Keratinocyte (primary cell): ENCODE measurements around the gene NUDT1. TPM values are rescaled to one million over a fixed set of nuclear protein-coding genes. Genes with fewer than 3 reads are reported as not detected.

Experiments used
- DNase-seq: peaks from one replicate; pipeline ENCODE4 v3.0.0-alpha.2; 2011; ENCODE audit warnings: low read depth, missing footprints, low spot score
- FAIRE-seq: peaks from 2 replicates; lab custom pipeline; 2011; peaks lifted over from hg19 to GRCh38; lab: Jason Lieb, UNC
- H2AFZ ChIP-seq: 2 replicates; pipeline ENCODE4 v1.6.0; 2012; ENCODE audit warnings: low read length, control low read depth, inconsistent platforms; ENCODE audit not compliant: control insufficient read depth
- H3K27ac ChIP-seq: 2 replicates; pipeline ENCODE4 v1.5.1; 2011; ENCODE audit warnings: low read length; ENCODE audit not compliant: control insufficient read depth, insufficient read depth
- H3K27me3 ChIP-seq: 3 replicates; pipeline ENCODE4 v1.6.0; 2011; ENCODE audit warnings: low read length; ENCODE audit not compliant: control insufficient read depth, insufficient read depth; ENCODE audit errors: extremely low read depth
- H3K36me3 ChIP-seq, 2 experiments: 2 replicates in 1 of 2; 3 replicates in 1 of 2; pipeline ENCODE4 v1.5.1; 2011; ENCODE audit warnings: low read length in 2 of 2, mild to moderate bottlenecking in 1 of 2; ENCODE audit not compliant: control insufficient read depth in 2 of 2, insufficient read depth in 2 of 2; ENCODE audit errors: extremely low read depth in 1 of 2
- H3K4me1 ChIP-seq: 3 replicates; pipeline ENCODE4 v1.5.1; 2011; ENCODE audit warnings: low read length; ENCODE audit not compliant: control insufficient read depth, insufficient read depth; ENCODE audit errors: extremely low read depth
- H3K4me2 ChIP-seq: 3 replicates; pipeline ENCODE4 v1.6.0; 2011; ENCODE audit warnings: low read depth, low read length; ENCODE audit not compliant: control insufficient read depth, insufficient read depth; ENCODE audit errors: extremely low read depth
- H3K4me3 ChIP-seq, 3 experiments: fragments of 200-600 bp in 1 of 3; sonication (generic) in 1 of 3; 2 replicates in 2 of 3; 3 replicates in 1 of 3; pipeline ENCODE4 v1.5.1; 2011 to 2016; ENCODE audit warnings: low read length in 3 of 3, mild to moderate bottlenecking in 3 of 3, control low read depth in 2 of 3, inconsistent platforms in 1 of 3, low read depth in 1 of 3, mixed read lengths in 1 of 3, mixed run types in 1 of 3, moderate library complexity in 1 of 3; ENCODE audit not compliant: control insufficient read depth in 2 of 3, insufficient read depth in 2 of 3; ENCODE audit errors: extremely low read depth in 1 of 3
- H3K79me2 ChIP-seq: 2 replicates; pipeline ENCODE4 v1.6.0; 2012; ENCODE audit warnings: low read length; ENCODE audit not compliant: control insufficient read depth, insufficient read depth
- H3K9ac ChIP-seq: 3 replicates; pipeline ENCODE4 v1.6.0; 2011; ENCODE audit warnings: low read length; ENCODE audit not compliant: control insufficient read depth, insufficient read depth; ENCODE audit errors: extremely low read depth
- H3K9me1 ChIP-seq: 3 replicates; pipeline ENCODE4 v1.6.0; 2011; ENCODE audit warnings: low read length; ENCODE audit not compliant: control insufficient read depth, insufficient read depth; ENCODE audit errors: extremely low read depth
- H3K9me3 ChIP-seq: 2 replicates; pipeline ENCODE4 v1.5.1; 2012; ENCODE audit warnings: low read depth, low read length; ENCODE audit not compliant: control insufficient read depth
- H4K20me1 ChIP-seq: 3 replicates; pipeline ENCODE4 v1.6.0; 2011; ENCODE audit warnings: low read length; ENCODE audit not compliant: control insufficient read depth, insufficient read depth; ENCODE audit errors: extremely low read depth
- EZH2 ChIP-seq: IDR thresholded peaks from one replicate; pipeline ENCODE4 v1.6.1; 2012; ENCODE audit warnings: inconsistent platforms, mild to moderate bottlenecking, low read length, moderate library complexity
- dilution Hi-C: fragments of 300-500 bp; cut with MboI; formaldehyde crosslinking; loops from one replicate; pipeline ENCODE4 v1.7.0; 2020; ENCODE audit warnings: low sequenced_read_pairs; ENCODE audit not compliant: extremely low pct_ligation_motif_present
- polyA minus RNA-seq, 3 experiments: library from RNA; depleted of rRNA, polyadenylated mRNA; stranded (reverse); fragments of >200 nt; gene quantifications; 1 replicate in 1 of 3; 2 replicates in 1 of 3; 3 replicates in 1 of 3; pipeline ENCODE4 v1.2.3, GENCODE V29; 2011
- polyA plus RNA-seq, 5 experiments: library from polyadenylated mRNA; depleted of rRNA in 3 of 5; stranded (reverse) in 3 of 5; stranded (forward) in 1 of 5; unstranded in 1 of 5; fragments of >200 nt; gene quantifications; 1 replicate in 1 of 5; 2 replicates in 3 of 5; 3 replicates in 1 of 5; pipeline versions ENCODE4 v1.2.1 to v1.2.3, GENCODE V29; 2011 to 2012; ENCODE audit warnings: missing spikeins in 2 of 5, low read depth in 1 of 5, low replicate concordance in 1 of 5
- TF ChIP-seq, protein P1 (sequence below), 3 experiments: IDR thresholded peaks in 1 of 3; conservative IDR thresholded peaks in 1 of 3; optimal IDR thresholded peaks in 1 of 3; 2 replicates in 2 of 3; 3 replicates in 1 of 3; pipeline versions ENCODE3 to v1.5.1; 2011; ENCODE audit warnings: low read length in 3 of 3, mild to moderate bottlenecking in 3 of 3, moderate library complexity in 2 of 3, control low read depth in 1 of 3, inconsistent platforms in 1 of 3; ENCODE audit not compliant: insufficient read depth in 2 of 3; ENCODE audit errors: extremely low read depth in 1 of 3

NUDT1 gene
- 15.8 to 31.1 TPM (median 21.9 TPM) in 3 replicates for polyA plus RNA-seq
- 2.1 TPM for polyA plus RNA-seq (2011; ENCODE audit: low read depth)
- polyA plus RNA-seq (2011; cell fraction: cytosol; rRNA removed) = 9.4 and 16.5 TPM in 2 replicates
- 8.7 and 12.9 TPM in 2 replicates for polyA plus RNA-seq (2011; cell fraction: nucleus; rRNA removed)
- 10.3 and 57.0 TPM in 2 replicates for polyA plus RNA-seq (2012; ENCODE audit: low replicate concordance)
- polyA minus RNA-seq = 13.3 to 25.2 TPM (median 16.0 TPM) in 3 replicates
- 12.7 TPM for polyA minus RNA-seq (2011; cell fraction: cytosol; rRNA and poly(A)+ RNA removed)
- 2.2 and 3.2 TPM in 2 replicates for polyA minus RNA-seq (2011; cell fraction: nucleus; rRNA and poly(A)+ RNA removed)

DNA sequence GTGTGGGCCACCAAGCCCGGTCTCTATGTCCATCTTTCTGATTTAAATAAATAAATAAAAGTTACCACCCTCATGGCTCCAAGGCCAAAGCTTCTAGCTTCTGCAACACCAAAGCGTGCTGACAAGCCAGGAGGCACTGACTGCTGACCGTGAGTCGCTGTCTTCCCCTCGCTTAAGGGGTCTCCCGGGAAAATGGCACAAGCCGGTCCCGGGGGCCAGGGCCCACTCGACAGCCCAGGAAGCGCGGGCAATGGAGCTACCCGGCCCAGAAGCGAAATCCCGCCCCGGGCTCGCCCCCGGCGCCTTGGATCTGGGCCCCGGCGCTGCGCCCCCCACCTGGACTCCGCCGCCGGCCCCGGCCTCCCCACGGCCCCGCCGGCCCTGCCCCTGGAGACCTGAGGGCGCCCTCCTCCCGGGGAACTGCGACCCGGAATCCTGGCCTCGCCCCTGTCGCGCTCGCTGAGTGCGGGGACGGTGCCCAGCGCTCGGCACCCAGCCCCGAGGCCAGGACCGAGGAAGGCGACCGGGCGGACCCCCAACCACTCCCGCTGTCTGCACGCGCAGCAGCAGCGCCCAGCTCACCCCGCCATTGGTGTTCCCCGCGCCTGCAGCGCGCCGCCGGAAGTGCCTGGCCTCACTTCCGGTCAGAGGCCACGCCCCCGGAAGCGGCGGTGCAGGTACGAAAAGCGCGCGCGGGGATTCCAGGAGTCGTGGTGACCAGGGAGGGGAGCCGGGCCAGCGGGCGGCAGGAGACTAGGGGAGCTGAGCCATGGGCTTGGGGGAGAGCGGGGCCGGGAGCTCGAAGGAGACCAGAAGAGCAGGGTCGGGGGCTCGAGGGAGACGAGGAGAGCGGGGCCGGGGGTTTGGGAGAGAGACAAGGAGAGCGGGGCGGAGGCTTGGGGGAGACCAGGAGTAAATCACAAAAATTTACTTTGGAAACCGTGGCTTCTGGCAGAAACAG lies at the start of gene NUDT1, which contains the start of gene MRM2:
NUDT1 (plus strand) TSS at position 647 of the 961 bp plus-strand sequence. CDS start 2,349 bp downstream, outside the sequence.
MRM2 (minus strand) TSS at position 626 of the 961 bp plus-strand sequence; CDS start at position 590, 36 bp downstream.
- TF ChIP-seq EZH2 = no peak
- TF ChIP-seq, protein P1, sequence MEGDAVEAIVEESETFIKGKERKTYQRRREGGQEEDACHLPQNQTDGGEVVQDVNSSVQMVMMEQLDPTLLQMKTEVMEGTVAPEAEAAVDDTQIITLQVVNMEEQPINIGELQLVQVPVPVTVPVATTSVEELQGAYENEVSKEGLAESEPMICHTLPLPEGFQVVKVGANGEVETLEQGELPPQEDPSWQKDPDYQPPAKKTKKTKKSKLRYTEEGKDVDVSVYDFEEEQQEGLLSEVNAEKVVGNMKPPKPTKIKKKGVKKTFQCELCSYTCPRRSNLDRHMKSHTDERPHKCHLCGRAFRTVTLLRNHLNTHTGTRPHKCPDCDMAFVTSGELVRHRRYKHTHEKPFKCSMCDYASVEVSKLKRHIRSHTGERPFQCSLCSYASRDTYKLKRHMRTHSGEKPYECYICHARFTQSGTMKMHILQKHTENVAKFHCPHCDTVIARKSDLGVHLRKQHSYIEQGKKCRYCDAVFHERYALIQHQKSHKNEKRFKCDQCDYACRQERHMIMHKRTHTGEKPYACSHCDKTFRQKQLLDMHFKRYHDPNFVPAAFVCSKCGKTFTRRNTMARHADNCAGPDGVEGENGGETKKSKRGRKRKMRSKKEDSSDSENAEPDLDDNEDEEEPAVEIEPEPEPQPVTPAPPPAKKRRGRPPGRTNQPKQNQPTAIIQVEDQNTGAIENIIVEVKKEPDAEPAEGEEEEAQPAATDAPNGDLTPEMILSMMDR (optimal IDR thresholded peaks at IDR 0.05 in 1 of 3, IDR thresholded peaks at IDR 0.05 in 1 of 3, conservative IDR thresholded peaks at IDR 0.05 in 1 of 3; ENCODE audit: extremely low read depth in 1 of 3, insufficient read depth in 2 of 3, low read length in 3 of 3) = no peak
- FAIRE-seq (no peak), DNase-seq (no peak)
- Histone ChIP-seq H3K4me3 (peak within 1 kb of the TSS; percentile 84 to 95 (median 91)), H3K9me1 (peaks cover 2% of the 10 kb centered on the region), H3K27ac (peak within 1 kb of the TSS; percentile 71), H3K4me2 (peak within 1 kb of the TSS; percentile 99), H4K20me1 (no peaks in the 10 kb centered on the region), H3K36me3 (peaks cover 11 to 24% of the 10 kb centered on the region in 2 experiments), H3K9ac (peak within 1 kb of the TSS; percentile 82), H3K9me3 (no peaks in the 10 kb centered on the region), H3K4me1 (peaks cover 23% of the 10 kb centered on the region), H3K27me3 (no peaks in the 10 kb centered on the region), H3K79me2 (peaks cover 37% of the 10 kb centered on the region), H2AFZ (peak within 1 kb of the TSS; percentile 74)
- dilution Hi-C loops = no loop called here

DNA sequence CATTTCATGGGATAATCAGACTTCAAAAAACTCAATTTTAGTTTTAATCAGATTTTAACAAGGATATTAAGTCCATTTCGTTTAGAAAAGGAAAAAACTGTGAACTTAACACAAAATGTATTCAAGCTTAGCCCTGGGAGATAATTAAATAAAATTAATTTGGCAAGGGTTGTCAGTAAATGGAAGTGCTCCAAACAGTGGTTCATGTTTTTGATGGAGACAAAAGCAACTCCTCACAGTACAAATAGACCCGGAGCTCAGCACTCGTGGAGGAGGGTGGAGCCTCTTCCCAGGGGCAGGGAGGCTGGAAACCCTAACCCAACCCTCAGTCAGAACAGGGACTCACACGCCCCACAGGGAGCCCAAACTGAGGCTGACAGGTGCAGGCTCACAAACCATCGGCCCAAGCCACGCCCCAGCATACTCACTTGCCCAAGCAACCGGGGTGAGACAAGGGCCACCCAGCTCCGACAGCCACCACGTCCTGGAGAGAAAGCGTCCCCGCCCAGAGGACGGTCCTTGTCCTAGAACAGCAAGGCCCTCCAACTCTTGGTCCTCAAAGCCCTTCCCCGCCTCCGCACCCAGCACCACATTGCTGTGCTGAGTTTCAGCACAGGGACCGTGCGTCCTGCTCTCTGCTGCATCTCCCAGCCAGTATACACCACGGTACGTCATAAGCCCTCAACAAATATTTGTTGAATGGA lies 49.0 kb upstream of the NUDT1 start:
- Histone ChIP-seq H3K27me3 (no peaks in the 10 kb centered on the region), H2AFZ (no peak overlapping the region), H3K79me2 (peaks cover 3% of the 10 kb centered on the region), H3K9me3 (no peaks in the 10 kb centered on the region), H3K4me3 (no peak overlapping the region), H4K20me1 (no peaks in the 10 kb centered on the region), H3K27ac (no peak overlapping the region), H3K9ac (no peak overlapping the region), H3K36me3 (peaks cover 0 to 7% of the 10 kb centered on the region in 2 experiments), H3K4me2 (no peak overlapping the region), H3K9me1 (no peaks in the 10 kb centered on the region), H3K4me1 (peaks cover 11% of the 10 kb centered on the region)
- TF ChIP-seq, protein P1 (optimal IDR thresholded peaks at IDR 0.05 in 1 of 3, IDR thresholded peaks at IDR 0.05 in 1 of 3, conservative IDR thresholded peaks at IDR 0.05 in 1 of 3; ENCODE audit: extremely low read depth in 1 of 3, insufficient read depth in 2 of 3, low read length in 3 of 3) = no peak
- no peak for TF ChIP-seq EZH2
- no peak for FAIRE-seq
- no peak for DNase-seq
- dilution Hi-C loops = no loop called here
